ENCODE results near the gene LRRC3C.

Gene LRRC3C

GRCh38 chr17:39981207-39981741, 53.7 kb downstream of the LRRC3C start:
- TF ChIP-seq CTCF (IDR thresholded peaks at IDR 0.05; ENCODE audit: insufficient read depth, low read length): no peak
- no peak for TF ChIP-seq SPI1 (IDR thresholded peaks at IDR 0.05; ENCODE audit: borderline replicate concordance, low read depth)
- no peak for TF ChIP-seq REST (IDR thresholded peaks at IDR 0.05; ENCODE audit: insufficient replicate concordance, low read depth)
- H3K4me3 ChIP-seq (replicated peaks; ENCODE audit: insufficient read depth, low read length): peak overlapping the region; percentile 91
- H3K27ac ChIP-seq (replicated peaks): peak overlapping the region; percentile 88
- H3K27me3 ChIP-seq (ENCODE audit: insufficient read depth, poor library complexity, severe bottlenecking): no peaks in the 10 kb centered on the region
- peak in 1 of 2 experiments; percentile 15 for DNase-seq (ENCODE audit: low read depth in 1 of 2, low spot score in 1 of 2)

- no peak for TF ChIP-seq GABPA (IDR thresholded peaks at IDR 0.05; ENCODE audit: low read depth)
- no peak for TF ChIP-seq REST (IDR thresholded peaks at IDR 0.05; ENCODE audit: insufficient replicate concordance, low read depth)
- TF ChIP-seq POLR2AphosphoS5 (IDR thresholded peaks at IDR 0.05; ENCODE audit: low read depth): no peak
- no peak for TF ChIP-seq SPI1 (IDR thresholded peaks at IDR 0.05; ENCODE audit: borderline replicate concordance, low read depth)
- TF ChIP-seq CTCF (IDR thresholded peaks at IDR 0.05; ENCODE audit: insufficient read depth, low read length): no peak
- H3K27me3 ChIP-seq (ENCODE audit: insufficient read depth, poor library complexity, severe bottlenecking): no peaks in the 10 kb centered on the region
- peak overlapping the region; percentile 91 for H3K4me3 ChIP-seq (replicated peaks; ENCODE audit: insufficient read depth, low read length)
- peak overlapping the region; percentile 88 for H3K27ac ChIP-seq (replicated peaks)
- no peak for DNase-seq (ENCODE audit: low read depth in 1 of 2, low spot score in 1 of 2)
Observed at GRCh38 chr17:39981766-39982375, 54.3 kb downstream of the LRRC3C start.

GRCh38 chr17:39988206-39988810, 60.8 kb downstream of the LRRC3C start:
- no peak for DNase-seq (ENCODE audit: low read depth in 1 of 2, low spot score in 1 of 2)
- no peak for TF ChIP-seq SPI1 (IDR thresholded peaks at IDR 0.05; ENCODE audit: borderline replicate concordance, low read depth)
- no peak for TF ChIP-seq POLR2AphosphoS5 (IDR thresholded peaks at IDR 0.05; ENCODE audit: low read depth)
- TF ChIP-seq REST (IDR thresholded peaks at IDR 0.05; ENCODE audit: insufficient replicate concordance, low read depth): no peak
- TF ChIP-seq CTCF (IDR thresholded peaks at IDR 0.05; ENCODE audit: insufficient read depth, low read length): no peak
- no peak for TF ChIP-seq GABPA (IDR thresholded peaks at IDR 0.05; ENCODE audit: low read depth)
- H3K4me3 ChIP-seq (replicated peaks; ENCODE audit: insufficient read depth, low read length): no peak overlapping the region
- no peaks in the 10 kb centered on the region for H3K27me3 ChIP-seq (ENCODE audit: insufficient read depth, poor library complexity, severe bottlenecking)
- no peak overlapping the region for H3K27ac ChIP-seq (replicated peaks)

All from HL-60 (cell line).